NCI-H1105 (cell line): ENCODE data around the gene ADGB.
A peak's percentile ranks its signal among the peaks of the same experiment; 100 is the strongest.

Experiments
- DNase-seq: peaks from one replicate; lab custom pipeline; 2025; lab: John Stamatoyannopoulos, UW

The ADGB gene

GRCh38 chr6:146634022-146634421 is 35.2 kb downstream of the ADGB start:
- no peak for DNase-seq

GRCh38 chr6:146635165-146635564 is 36.4 kb downstream of the ADGB start:
- DNase-seq = no peak

DNA sequence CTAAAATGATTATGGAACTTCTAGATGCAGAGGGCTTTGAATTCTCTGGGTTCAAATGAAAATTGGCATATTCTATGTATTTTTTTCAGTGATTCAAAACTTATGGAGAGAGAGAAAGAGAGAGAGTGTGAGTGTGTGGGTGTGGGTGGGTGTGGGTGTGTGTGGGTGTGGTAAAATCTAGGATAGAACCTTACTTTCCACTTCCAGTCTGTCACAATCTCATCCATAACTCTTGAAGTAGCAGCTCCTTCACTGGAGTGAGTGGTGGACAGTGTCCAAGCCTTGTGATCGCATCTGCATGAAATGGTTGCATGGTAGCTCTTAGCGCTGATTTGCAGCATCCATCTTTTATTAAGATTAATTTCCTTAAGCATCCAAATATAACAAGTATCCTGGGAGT is 37.7 kb downstream of the ADGB start:
- DNase-seq = no peak

- DNase-seq = no peak
These were observed 44.1 kb downstream of the ADGB start for GRCh38 chr6:146642921-146643320.

- DNase-seq = no peak
These were observed 52.2 kb downstream of the ADGB start for GRCh38 chr6:146650799-146651481.

GRCh38 chr6:146651482-146651863 is 52.7 kb downstream of the ADGB start:
- no peak for DNase-seq

DNA sequence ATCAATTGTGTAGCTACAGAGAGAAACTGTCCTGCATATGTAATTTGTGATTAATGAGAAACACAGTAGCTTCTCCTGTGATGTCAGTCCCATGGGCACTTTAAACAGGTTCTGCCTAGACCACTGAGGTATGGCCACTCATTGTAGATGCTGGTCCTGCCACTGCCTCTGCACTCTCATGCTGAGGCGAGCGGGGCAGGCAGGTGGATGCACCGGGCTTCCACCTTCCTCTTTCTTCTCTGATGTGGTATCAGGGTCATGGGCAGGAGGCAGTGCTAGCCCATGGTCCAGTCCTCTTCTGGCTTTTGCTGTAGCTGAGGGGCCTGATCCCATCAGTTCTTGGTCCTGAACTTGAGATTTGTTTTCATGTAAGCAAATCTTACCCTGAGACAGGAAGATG is 58.7 kb downstream of the ADGB start:
- no peak for DNase-seq

GRCh38 chr6:146664871-146665360 is 66.1 kb downstream of the ADGB start:
- DNase-seq = no peak

DNA sequence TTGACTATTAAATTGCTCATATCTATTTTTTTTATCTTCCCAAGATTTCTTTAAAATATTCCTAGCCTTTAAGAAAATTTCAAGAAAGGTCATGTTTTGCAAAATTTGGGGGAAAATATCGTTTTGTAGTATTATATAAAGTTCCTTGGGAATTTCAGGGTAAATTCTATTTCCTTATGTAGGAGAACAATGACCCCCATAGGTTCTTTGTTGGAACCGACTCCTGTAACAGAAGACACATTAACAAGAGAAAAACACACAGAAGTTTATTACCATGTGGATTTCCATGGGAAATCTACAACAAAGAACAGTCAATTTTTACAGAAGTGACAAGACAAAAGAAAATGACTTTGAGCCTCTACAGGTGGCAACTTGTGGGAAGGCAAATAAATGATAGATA is 68.1 kb downstream of the ADGB start:
- no peak for DNase-seq

DNA sequence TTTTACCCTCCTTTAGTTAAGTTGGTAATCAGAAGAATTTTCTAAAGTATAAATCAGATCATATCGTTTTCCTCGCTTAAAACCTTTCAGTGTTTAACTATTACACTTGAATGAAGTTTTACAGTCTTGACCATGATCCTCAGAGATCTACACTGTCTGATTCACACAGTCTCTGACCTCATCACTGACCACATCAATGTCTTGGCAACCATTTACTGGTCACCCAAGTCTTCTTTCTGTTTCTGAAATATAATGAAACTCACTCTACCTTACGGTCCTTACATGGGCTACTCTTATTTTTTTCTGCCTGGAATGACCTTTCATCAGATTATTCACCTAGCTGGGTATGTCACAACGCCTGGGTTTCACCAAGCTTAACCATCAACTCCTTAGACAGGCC is 71.4 kb downstream of the ADGB start:
- DNase-seq = no peak

DNA sequence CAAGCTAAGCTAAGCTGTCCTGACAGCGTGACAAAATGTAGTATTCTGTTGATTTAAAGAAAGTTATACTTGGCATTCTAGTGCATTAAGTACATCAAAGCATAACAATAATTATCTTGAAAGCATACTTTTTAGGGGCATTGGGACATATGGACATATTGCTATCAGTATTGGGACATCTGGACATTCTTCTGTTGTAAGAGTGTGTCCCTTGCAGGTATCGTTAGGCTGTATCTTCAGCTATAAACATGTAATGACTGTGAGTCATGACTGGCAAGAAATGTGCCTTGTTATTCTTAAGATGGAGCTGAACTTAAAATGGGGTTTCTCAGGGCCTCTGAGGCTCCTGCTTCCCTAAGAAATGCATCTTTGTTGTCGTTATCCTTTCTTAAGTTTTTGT is 74.3 kb downstream of the ADGB start:
- DNase-seq = no peak

DNA sequence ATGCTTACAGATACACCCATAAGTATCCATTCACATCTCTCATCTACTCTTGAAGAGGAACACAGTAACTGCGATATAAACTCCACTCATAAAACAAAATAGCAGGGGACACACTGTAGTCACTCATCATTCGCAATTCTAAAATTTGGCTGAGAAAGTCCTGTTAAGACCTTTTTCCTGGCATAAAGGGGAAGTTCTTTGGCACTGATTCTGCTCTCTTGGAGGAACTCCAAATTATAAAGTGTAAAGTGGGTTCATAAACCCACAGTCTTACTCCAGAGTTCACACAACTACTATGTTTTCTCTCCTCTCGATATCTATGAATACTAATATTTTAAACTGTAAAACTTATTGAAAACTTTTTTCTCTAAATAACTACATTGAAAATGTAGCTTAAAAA is 80.6 kb downstream of the ADGB start:
- no peak for DNase-seq

DNA sequence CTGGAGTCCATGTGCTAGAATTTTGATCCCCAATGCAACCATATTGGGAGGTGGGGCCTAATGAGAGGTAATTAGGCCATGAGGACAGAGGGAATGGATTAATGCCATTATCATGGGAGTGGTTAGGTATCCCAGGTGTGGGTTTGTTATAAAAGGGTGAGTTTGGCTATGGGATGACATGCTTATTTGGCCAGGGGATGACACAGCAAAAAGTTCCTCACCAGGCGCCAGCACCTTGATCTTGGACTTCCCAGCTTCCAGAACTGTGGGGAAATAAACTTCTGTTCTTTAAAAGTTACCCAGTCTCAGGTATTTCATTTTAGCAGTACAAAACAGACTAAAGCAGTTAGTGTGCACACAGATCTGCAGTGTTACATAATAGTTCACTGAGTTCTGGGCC is 84.1 kb downstream of the ADGB start:
- no peak for DNase-seq

- no peak for DNase-seq
These were observed 91.0 kb downstream of the ADGB start for GRCh38 chr6:146689806-146690205.

GRCh38 chr6:146693342-146693741 is 94.6 kb downstream of the ADGB start:
- no peak for DNase-seq

GRCh38 chr6:146697921-146698320 is 99.1 kb downstream of the ADGB start:
- DNase-seq = no peak

GRCh38 chr6:146700078-146700686 is 101.4 kb downstream of the ADGB start:
- peak; percentile 82 for DNase-seq

DNA sequence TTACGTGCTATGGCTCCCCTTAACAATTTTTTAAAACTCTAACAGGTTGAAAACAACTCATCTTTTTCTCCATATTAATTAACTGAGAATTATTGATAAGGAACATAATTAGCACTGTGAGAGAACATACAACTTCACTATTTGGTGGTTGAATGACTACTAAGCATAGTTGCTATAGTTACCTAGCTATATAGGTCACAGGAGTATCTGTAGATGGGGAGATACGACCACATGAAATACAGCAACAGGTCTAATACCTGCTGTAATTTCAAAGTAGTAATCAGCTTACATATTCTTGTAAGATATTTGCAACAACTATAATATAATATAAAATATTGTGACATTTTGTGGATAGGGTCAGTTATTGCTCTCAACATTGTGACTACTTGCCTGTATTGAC is 102.9 kb downstream of the ADGB start:
- no peak for DNase-seq

- peak; percentile 86 for DNase-seq
These were observed 110.4 kb downstream of the ADGB start for GRCh38 chr6:146709036-146709622.

DNA sequence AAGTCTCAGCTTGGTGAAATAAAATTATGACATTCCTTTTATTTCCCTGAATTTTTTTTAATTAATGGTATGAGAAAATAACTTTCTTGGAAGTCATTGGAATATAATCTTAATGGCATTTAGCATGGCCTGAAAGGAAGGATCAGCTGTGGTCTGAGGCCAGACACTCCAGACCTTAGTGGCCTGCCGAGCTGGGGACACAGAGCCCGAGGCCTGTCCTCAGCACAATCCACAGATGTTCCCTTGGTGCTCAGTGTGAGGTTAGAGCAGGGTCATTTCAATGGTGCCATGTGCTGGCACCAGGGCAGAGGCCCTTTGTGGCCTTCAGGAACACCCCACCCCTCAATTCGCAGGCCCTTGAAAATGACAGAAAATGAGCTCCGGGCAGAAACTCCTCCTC is 120.6 kb downstream of the ADGB start:
- DNase-seq = no peak

DNA sequence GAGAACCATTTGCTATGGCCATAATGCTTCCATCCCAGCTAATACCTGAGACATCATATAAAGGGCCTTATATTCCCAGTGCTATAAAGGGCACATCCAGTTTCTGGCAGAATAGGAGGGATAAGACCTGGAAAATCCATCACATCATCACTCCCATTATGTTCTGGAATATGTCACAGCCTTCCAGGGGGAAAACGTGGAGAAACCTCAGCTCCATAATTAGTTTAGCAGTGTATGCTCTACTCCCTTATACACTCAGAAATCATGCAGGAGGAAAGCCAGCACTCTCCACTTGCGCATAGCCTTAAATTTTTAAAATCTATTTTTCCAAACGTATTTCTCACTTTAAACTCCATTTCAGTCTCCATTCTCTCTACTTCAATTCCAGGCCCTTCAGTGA is 140.9 kb downstream of the ADGB start:
- DNase-seq = no peak

- DNase-seq = no peak
These were observed 142.8 kb downstream of the ADGB start for GRCh38 chr6:146741609-146742008.

GRCh38 chr6:146753306-146753705 is 154.5 kb downstream of the ADGB start:
- DNase-seq = no peak

GRCh38 chr6:146767632-146768031 is 168.9 kb downstream of the ADGB start:
- DNase-seq = no peak
